Measurements from ENCODE around the gene THRA. TPM values are rescaled to one million over a fixed set of nuclear protein-coding genes. Genes with fewer than 3 reads are reported as not detected.

Gene THRA
- total RNA-seq, 1 experiment from 2014 or later: 16.3 TPM

DNA sequence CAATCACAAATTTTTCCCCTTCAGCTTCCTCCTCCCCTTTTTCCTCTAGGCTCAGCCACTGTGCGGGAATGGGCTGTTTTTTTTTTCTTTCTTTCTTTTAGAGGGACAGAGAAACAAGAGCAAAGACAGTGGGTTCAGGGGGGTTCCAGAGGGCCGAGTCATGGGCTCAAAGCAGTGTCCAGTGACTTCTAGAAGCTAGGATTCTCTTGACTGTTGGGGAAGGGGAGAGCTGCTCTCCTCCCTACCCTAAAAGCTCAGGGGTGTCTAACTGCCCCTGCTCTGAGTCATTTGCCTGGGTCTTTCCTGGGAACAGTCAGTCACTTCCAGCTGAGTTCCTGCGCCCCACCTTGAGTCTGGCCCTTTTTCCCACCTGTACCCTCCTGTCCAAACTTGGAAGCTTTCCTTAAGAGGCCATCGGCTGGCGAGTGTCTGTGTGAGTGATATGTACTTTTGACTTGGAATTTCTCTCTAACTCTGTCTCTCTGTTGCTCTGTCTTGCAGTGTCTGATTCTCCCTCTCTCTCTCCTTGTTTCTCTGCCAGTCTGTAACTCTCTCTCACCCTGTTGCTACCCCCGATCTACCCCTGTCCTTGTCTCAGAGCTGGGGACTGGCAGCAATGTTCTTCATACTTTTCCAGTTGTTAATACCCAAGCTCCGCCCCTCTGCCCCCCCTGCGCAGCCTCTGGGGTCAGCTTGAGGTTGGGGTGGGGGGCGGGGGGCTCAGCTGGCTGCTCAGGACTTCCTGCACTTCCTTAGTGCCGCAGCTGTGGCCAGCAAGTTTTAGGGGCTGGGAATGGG lies 2.4 kb downstream of the THRA start:
- DNase-seq (ENCODE audit: low read depth): peak; percentile 35

GRCh38 chr17:40065769-40066510 lies 3.2 kb downstream of the THRA start:
- DNase-seq (ENCODE audit: low read depth): peak; percentile 14

- no peak for DNase-seq (ENCODE audit: low read depth)
Measured at GRCh38 chr17:40067710-40068109, 4.9 kb downstream of the THRA start.

GRCh38 chr17:40068129-40068581 lies 5.4 kb downstream of the THRA start:
- no peak for DNase-seq (ENCODE audit: low read depth)

DNA sequence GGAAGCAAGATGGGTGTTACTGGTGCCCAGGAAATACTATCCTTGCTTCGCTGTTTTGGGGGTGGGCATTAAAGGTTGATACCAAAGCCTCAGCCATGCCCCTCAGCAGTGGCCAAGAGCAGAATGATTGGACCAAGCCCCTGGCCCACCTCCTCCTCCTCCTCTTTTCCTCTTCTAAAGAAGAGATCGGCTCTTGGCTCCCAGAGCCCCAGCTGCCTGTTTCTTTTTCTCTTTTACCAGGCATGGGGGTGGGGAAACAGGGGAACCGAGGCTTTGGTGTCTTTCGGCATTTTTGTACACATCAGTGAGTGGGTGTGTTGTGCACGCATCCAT lies 5.8 kb downstream of the THRA start:
- no peak for DNase-seq (ENCODE audit: low read depth)

- peak; percentile 81 for DNase-seq (ENCODE audit: low read depth)
Measured at GRCh38 chr17:40068917-40069750, 6.4 kb downstream of the THRA start.

DNA sequence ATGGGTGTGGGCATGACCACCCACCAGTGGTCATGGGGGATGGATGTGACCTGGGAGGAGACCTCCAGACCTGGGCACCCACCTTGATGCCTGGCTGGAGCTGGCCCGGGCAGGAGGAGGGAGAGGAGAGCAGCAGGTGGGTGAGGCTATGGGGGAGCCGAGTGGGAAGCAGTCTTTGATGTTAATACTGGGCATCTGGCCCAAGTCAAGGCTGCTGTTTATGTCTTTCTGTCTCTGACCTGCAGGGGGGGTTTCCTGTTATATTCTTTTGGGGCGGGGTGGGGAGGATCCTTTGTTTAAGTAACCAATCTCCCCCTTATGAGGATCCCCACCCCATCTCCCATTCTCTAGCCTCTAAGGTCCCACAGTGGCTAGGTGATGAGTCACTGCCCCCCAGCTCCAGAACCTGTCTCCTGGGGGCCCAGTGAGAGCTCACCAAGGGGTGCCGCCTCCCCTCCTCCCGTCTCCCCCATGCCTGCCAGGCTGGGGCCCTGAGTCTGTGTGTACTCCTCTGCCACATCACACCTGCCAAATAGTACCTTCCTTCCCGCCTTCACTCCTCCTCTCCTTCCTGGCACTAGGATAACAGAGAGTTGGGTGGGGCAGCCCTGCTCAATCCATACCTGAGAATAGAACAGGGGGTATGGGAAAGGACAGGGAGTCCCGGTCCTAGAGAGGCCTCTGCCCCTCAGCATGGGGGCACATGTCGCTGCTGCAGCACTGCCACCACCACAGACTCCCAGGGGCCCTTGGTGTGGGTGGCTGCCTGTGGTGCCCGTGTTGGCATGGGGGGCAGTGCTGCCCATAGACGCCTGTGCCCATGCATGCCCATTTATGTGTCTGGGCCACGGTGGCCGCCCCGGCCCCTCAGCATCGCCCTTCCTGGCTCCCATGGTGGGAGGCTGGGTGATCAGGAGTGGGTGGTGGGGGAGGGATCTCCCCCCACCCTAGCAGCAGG lies 7.3 kb downstream of the THRA start:
- DNase-seq (ENCODE audit: low read depth): peak; percentile 48

GRCh38 chr17:40070709-40071312 lies 8.0 kb downstream of the THRA start:
- no peak for DNase-seq (ENCODE audit: low read depth)

DNA sequence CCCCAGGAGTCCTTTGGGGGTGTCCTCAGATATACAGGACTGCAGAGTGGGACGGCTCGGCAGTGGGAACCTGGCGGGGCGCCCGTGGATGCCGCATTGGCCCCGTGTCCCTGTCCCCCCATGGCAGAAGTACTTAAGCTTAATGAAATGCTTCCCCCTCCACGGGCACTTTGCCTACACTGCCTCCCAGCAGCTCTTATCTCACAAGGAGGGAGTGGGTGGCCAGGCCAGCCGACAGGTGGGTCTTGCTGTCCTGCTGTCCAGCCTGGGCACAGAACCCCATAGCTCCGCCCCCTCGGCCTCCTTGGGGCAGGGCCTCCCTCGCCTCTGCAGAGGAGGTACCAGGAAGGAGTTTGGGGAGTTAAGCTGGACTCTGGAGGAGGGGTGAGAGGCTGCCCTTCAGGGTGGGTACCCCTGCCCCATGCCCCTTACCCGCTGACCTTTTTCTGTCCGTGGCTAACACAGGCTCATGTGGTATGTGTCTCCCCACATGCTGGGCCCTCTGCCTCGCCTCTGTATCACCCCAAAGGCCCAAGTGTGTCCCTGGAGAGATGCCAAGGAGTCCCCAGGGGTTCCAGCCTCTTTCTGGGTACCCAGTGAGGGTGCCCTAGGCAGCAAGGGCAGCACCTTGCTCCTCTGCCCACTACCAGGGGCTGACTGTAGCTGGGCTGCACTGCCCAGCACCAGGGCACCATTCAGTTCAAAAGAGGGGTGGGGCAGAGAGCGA lies 8.7 kb downstream of the THRA start:
- DNase-seq (ENCODE audit: low read depth): no peak

- no peak for DNase-seq (ENCODE audit: low read depth)
Measured at GRCh38 chr17:40072040-40072734, 9.4 kb downstream of the THRA start.

GRCh38 chr17:40072735-40073346 lies 10.1 kb downstream of the THRA start:
- no peak for DNase-seq (ENCODE audit: low read depth)

DNA sequence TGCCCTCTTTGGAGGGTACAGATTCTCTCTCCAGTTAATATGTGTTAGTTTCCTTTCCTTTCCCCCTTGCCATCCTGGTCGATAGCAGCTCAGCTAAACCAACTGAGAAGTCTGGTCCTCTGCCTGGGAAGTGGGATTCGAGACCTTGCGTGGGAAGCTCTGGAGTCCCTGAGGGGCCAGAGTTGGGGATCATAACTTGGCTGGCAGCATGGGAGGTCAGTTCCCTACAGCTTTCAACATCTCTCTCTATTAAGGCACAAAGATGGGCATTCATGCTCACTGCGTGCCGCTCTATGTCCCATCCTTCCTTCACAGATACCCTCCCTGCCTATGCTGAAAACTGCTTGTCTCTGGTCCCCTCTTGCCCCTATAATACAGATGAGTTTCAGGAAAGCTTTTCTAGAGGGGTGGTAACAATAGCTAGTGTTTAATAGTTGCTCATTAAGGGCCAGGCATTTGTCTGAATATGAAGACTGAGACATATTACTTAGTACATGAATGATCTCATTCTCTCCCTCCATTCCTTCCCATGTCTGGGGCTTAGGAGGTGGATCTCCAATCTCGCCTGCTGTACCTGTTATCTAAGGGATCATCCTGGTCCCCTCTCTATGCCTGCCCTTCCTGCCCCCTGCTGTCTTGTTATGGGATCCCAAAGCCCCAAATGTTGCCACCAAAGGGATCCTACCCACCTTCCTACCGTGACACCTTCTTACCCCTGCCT lies 10.8 kb downstream of the THRA start:
- DNase-seq (ENCODE audit: low read depth): no peak

- DNase-seq (ENCODE audit: low read depth): no peak
Measured at GRCh38 chr17:40074175-40074512, 11.4 kb downstream of the THRA start.

DNA sequence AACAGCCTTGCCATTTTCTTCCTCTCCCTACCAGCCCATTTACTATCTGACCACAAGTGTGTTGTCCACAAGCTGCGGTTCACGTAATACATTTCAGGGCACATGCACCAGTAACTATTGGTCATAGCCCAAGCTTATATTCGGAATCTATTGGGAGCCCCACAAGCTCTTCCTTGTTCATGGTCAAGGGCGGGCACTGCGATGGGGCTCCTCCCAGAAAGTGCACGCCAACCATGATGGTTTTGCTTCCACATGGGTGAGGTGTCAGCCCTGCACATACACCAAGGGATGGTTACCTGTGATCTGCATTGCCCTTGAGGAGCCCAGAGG lies 12.1 kb downstream of the THRA start:
- DNase-seq (ENCODE audit: low read depth): no peak

- DNase-seq (ENCODE audit: low read depth): peak; percentile 44
Measured at GRCh38 chr17:40075201-40075941, 12.6 kb downstream of the THRA start.

DNA sequence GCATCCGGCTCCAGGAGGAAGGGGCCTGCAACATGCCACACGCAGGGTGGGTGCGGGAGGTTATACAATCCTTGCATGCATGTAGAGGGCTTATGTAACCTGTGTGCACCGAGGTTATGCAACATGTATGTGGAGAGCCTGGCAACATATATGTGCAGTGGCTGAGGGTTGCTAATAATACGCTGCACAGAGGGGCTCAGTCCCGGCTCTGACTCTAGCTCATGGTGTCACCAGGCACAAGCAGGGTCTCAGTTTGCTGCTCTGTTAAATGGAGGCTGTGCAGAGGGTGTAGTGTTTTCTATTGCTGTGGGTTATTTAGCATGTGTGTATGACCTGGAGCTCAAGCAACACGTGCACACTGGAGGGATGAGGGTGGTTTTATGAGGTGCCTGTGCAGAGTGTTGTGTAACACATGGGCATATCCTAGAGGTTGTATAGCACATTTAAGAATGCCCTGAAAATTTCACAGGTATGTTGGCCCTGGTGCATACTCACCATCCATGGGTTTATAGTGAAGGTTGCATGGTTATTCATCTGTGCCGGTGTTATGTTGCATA lies 13.3 kb downstream of the THRA start:
- no peak for DNase-seq (ENCODE audit: low read depth)

DNA sequence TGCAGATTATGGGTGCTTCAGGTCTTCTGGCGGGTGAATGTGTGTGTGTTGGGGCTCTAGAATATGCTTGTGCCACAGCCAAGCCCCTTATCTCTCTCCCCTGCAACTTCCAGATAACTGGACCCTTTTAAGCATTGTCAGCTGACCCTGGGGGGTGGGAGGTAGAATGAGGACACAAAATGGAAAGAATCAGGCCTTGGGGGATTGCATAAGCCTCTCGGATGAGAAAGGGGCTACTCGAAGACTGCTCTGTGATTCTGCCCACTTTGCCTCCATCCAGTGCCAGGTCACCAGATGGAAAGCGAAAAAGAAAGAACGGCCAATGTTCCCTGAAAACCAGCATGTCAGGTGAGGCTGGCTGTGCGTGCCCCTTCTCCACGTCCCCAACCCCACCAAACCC lies 13.8 kb downstream of the THRA start:
- DNase-seq (ENCODE audit: low read depth): no peak

DNA sequence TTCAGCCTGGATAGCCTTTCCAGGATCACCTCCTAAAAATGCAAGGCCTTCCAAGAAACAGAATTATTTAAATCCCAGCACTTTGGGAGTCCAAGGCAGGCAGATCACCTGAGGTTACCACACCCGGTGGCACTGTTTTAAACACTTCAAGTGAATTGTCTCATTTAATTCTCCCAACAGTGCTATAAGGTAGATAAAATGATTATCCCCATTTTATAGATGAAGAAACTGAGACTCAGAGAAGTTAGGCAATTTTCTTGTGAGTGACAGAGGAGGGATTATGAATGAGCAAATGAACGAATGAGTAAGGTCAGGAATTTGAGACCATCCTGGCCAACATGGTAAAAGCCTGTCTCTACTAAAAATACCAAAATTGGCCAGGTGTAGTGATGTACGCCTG lies 16.8 kb downstream of the THRA start:
- DNase-seq (ENCODE audit: low read depth): no peak
